Thoracic aorta (tissue), 2 donors: ENCODE results near the gene IQCH. TPM values are rescaled to one million over a fixed set of nuclear protein-coding genes. Genes with fewer than 3 reads are reported as not detected.

Source experiments
- ATAC-seq: fragments of 150-250 bp; one replicate; pipeline ENCODE4 v1.8.0; 2017; ENCODE audit warnings: low read depth; ENCODE audit not compliant: insufficient number of reproducible peaks, low FRiP score
- DNase-seq: peaks from one replicate; pipeline ENCODE4 v3.0.0-alpha.2; 2020; ENCODE audit warnings: low spot score
- H3K27ac ChIP-seq, 2 donors: fragments of 200-600 bp; sonication (generic); 1 replicate in 1 of 2; 2 replicates in 1 of 2; pipeline ENCODE4 v1.5.1; 2016; ENCODE audit warnings: mild to moderate bottlenecking in 2 of 2, moderate library complexity in 2 of 2
- H3K27me3 ChIP-seq: fragments of 200-600 bp; sonication (generic); replicated peaks from 2 replicates; pipeline ENCODE4 v1.6.0; 2016; ENCODE audit warnings: mild to moderate bottlenecking; ENCODE audit not compliant: insufficient read depth
- H3K36me3 ChIP-seq: fragments of 200-600 bp; sonication (generic); one replicate; pipeline ENCODE4 v1.5.1; 2016
- H3K4me1 ChIP-seq, 2 donors: fragments of 200-600 bp; sonication (generic); 1 replicate in 1 of 2; 2 replicates in 1 of 2; pipeline versions ENCODE4 v1.5.1 to v1.6.0; 2016; ENCODE audit warnings: low read depth in 2 of 2, mild to moderate bottlenecking in 1 of 2; ENCODE audit not compliant: control insufficient read depth in 1 of 2
- H3K4me3 ChIP-seq: fragments of 200-600 bp; sonication (generic); 2 replicates; pipeline ENCODE4 v1.5.1; 2016; ENCODE audit warnings: mild to moderate bottlenecking
- H3K9me3 ChIP-seq: fragments of 200-600 bp; sonication (generic); 2 replicates; pipeline ENCODE4 v1.5.1; 2016
- total RNA-seq, 2 donors: library from RNA; depleted of rRNA; stranded (reverse); fragments of >200 nt; gene quantifications; one replicate each; pipeline versions ENCODE4 v1.1.0 to v1.2.3, GENCODE V29; 2016
- TF ChIP-seq, protein P1 (sequence below): fragments of 200-600 bp; sonication (generic); IDR thresholded peaks from one replicate; pipeline ENCODE4 v1.5.1; 2019; ENCODE audit warnings: antibody characterized with exemption

Gene IQCH
- total RNA-seq, 2 donors from 2014 or later: 0.14 to 2.3 TPM

DNA sequence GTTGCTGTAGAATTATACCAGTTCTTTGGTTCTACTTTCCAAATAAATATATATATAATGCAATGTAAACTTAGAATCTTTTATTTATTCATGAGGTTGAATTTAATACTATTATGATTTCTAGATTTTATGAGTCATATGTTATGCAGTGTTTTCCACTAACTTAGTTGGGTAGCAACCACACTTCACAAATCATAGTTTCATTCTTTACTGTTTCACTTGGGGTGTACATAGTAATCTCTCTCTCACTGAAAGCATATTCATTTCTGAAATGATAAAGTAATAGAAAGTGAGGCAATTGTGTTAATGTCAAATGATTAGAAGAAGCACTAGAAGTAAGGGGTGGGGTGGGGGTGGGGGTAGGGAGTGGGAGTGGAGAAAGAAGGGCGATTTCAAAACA is 52.6 kb downstream of the IQCH start:
- no peaks in the 10 kb centered on the region for H3K4me1 ChIP-seq
- H3K27ac ChIP-seq: no peak overlapping the region
- H3K9me3 ChIP-seq: no peaks in the 10 kb centered on the region
- ATAC-seq (no peak), DNase-seq (no peak)
- H3K4me3 ChIP-seq: no peak overlapping the region
- TF ChIP-seq, protein P1, sequence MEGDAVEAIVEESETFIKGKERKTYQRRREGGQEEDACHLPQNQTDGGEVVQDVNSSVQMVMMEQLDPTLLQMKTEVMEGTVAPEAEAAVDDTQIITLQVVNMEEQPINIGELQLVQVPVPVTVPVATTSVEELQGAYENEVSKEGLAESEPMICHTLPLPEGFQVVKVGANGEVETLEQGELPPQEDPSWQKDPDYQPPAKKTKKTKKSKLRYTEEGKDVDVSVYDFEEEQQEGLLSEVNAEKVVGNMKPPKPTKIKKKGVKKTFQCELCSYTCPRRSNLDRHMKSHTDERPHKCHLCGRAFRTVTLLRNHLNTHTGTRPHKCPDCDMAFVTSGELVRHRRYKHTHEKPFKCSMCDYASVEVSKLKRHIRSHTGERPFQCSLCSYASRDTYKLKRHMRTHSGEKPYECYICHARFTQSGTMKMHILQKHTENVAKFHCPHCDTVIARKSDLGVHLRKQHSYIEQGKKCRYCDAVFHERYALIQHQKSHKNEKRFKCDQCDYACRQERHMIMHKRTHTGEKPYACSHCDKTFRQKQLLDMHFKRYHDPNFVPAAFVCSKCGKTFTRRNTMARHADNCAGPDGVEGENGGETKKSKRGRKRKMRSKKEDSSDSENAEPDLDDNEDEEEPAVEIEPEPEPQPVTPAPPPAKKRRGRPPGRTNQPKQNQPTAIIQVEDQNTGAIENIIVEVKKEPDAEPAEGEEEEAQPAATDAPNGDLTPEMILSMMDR: no peak
- H3K36me3 ChIP-seq: no peaks in the 10 kb centered on the region
- no peaks in the 10 kb centered on the region for H3K27me3 ChIP-seq

DNA sequence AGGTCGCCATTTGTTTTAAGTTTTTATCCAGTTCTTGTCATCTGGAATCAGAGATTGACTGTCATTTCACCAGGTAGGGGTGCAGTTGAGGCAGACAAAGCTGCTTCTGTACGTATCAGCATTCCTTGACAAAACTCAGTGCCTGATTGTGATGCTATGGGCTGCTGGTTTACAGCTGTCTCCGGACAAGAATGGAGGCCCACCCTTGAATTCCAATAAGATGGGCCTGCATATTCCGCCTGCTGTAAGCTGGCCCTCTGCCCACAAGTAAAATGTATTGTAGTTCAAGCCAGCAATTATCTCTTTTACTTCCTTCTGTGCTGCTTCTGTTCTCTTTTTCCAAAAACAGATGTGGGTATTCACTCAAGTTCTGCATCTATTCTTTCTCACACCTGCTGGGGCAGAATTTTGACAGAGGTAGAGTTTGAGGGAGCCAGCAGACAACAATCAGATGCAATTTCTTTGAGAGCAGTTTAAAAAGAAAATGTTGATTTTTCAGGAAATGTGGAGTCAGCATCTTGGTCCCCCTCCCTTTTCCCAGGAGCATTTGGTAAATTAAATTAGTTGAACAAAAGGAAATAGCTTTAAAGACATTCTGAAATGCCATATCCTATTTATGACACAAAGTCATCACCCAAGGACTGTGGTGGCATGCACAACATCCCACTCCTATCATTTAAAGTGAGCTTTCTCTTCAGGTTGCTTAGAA is 53.5 kb downstream of the IQCH start:
- Histone ChIP-seq H3K36me3 (no peaks in the 10 kb centered on the region), H3K4me1 (no peaks in the 10 kb centered on the region), H3K27me3 (no peaks in the 10 kb centered on the region), H3K27ac (no peak overlapping the region), H3K4me3 (no peak overlapping the region), H3K9me3 (no peaks in the 10 kb centered on the region)
- TF ChIP-seq, protein P1: no peak
- no peak for ATAC-seq
- DNase-seq: no peak

DNA sequence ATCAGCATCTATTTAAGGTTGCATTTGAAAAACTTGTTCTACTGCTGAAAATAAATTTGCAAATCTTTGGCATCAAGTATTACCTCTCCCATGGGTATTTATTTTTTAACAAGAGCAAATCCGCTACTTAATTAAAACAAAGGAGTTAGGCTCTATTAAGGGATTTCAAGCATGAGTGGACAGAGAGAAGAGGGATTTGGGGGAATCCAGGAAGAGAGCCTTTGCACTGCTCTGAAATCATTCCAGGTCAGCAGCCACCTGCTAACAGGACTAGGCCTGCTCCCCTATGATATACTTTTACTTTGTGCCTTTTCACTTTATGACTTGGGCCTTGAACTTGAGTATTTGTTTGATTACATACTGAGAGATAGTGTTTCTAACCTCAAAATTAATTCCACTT is 57.1 kb downstream of the IQCH start:
- Histone ChIP-seq H3K27me3 (no peaks in the 10 kb centered on the region), H3K4me3 (no peak overlapping the region), H3K36me3 (no peaks in the 10 kb centered on the region), H3K9me3 (no peaks in the 10 kb centered on the region), H3K4me1 (no peaks in the 10 kb centered on the region), H3K27ac (no peak overlapping the region)
- TF ChIP-seq, protein P1: no peak
- DNase-seq: no peak
- ATAC-seq: no peak

DNA sequence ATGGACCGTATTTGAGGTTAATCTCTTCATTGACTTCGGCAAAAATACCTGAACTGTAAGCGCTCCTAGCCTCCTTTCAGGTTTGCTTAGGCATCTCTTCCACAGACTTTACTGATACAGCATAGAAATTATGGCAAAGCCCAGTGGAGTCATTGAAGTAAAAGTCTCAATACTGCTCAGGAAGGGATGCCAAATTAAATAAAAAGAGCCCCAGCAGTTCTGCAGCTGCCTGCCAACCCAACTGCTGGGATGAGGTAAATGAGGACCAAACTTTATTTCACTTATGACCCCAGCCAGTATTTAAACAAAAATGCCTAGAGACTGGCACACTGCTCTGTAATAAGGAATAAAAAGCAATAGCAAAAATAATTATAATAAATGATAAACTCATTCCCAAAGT is 65.4 kb downstream of the IQCH start:
- ATAC-seq (no peak), DNase-seq (no peak)
- no peak overlapping the region for H3K4me3 ChIP-seq
- TF ChIP-seq, protein P1: no peak
- no peaks in the 10 kb centered on the region for H3K27me3 ChIP-seq
- no peaks in the 10 kb centered on the region for H3K4me1 ChIP-seq
- H3K36me3 ChIP-seq: no peaks in the 10 kb centered on the region
- no peak overlapping the region for H3K27ac ChIP-seq
- H3K9me3 ChIP-seq: no peaks in the 10 kb centered on the region

DNA sequence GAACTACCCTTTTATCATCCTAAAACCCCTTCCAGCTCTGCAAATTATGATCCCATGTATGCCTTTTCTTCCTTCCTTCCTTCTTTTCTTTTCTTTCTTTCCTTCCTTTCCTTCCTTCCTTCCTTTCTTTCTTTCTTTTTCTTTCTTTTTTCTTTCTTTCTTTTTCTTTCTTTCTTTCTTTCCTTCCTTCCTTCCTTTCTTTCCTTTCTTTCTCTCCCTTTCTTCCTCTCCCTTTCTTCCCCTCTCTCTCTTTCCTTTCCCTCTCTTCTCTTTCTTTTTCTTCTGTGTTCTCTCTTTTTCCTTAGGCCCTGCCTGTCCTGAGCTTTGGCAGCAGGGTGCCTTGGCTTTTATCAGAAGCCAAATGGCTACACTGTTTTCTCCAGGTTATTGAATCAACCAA is 66.8 kb downstream of the IQCH start:
- H3K27ac ChIP-seq: no peak overlapping the region
- H3K4me3 ChIP-seq: no peak overlapping the region
- ATAC-seq: no peak
- no peak for DNase-seq
- TF ChIP-seq, protein P1: no peak
- H3K4me1 ChIP-seq: no peaks in the 10 kb centered on the region
- H3K9me3 ChIP-seq: no peaks in the 10 kb centered on the region
- no peaks in the 10 kb centered on the region for H3K36me3 ChIP-seq
- H3K27me3 ChIP-seq: no peaks in the 10 kb centered on the region
